DND-41 (cell line): ENCODE data around the gene CSRP3.

Experiments used
- EZH2 ChIP-seq: IDR thresholded peaks from 3 replicates; pipeline ENCODE4 v1.6.1; 2012; ENCODE audit warnings: borderline replicate concordance, low read depth, mild to moderate bottlenecking, moderate library complexity, low read length, inconsistent platforms; ENCODE audit not compliant: severe bottlenecking
- TF ChIP-seq, protein P1 (sequence below): IDR thresholded peaks from 2 replicates; pipeline ENCODE4 v1.5.1; 2012; ENCODE audit warnings: borderline replicate concordance, low read length, moderate library complexity, mild to moderate bottlenecking; ENCODE audit not compliant: poor library complexity, severe bottlenecking; ENCODE audit errors: extremely low read depth

DNA sequence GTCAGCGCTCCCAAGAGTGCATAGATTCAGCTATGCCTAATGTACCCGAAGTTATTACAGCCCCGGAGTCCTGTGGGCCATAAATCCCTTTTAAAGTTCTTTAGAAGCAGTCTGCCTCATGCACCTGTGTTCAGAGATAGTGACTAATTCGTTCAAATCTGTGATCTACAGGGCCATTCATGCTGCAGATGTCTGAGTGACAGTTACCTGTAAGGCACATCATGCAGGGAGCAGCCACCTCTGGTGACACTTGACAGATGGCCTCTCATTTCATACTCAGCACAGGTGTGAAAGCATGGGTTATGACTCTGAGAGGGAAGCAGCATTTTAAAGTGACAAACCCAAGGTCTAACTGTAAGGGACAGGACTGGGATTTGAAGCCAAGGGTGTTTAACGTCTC, 41.4 kb upstream of the CSRP3 start:
- TF ChIP-seq, protein P1, sequence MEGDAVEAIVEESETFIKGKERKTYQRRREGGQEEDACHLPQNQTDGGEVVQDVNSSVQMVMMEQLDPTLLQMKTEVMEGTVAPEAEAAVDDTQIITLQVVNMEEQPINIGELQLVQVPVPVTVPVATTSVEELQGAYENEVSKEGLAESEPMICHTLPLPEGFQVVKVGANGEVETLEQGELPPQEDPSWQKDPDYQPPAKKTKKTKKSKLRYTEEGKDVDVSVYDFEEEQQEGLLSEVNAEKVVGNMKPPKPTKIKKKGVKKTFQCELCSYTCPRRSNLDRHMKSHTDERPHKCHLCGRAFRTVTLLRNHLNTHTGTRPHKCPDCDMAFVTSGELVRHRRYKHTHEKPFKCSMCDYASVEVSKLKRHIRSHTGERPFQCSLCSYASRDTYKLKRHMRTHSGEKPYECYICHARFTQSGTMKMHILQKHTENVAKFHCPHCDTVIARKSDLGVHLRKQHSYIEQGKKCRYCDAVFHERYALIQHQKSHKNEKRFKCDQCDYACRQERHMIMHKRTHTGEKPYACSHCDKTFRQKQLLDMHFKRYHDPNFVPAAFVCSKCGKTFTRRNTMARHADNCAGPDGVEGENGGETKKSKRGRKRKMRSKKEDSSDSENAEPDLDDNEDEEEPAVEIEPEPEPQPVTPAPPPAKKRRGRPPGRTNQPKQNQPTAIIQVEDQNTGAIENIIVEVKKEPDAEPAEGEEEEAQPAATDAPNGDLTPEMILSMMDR = no peak
- TF ChIP-seq EZH2 = no peak
